Skeletal muscle satellite cell (primary cell): ENCODE results near the gene SEMA5A.
A peak's percentile ranks its signal among the peaks of the same experiment; 100 is the strongest.

ENCODE experiments used
- H3K27me3 ChIP-seq: 2 replicates; pipeline ENCODE4 v1.7.0; 2013; ENCODE audit warnings: low read length; ENCODE audit not compliant: control insufficient read depth, insufficient read depth
- H3K36me3 ChIP-seq: 2 replicates; pipeline ENCODE4 v1.7.0; 2013; ENCODE audit warnings: mild to moderate bottlenecking, control low read depth, low read length; ENCODE audit not compliant: insufficient read depth
- H3K4me1 ChIP-seq: 2 replicates; pipeline ENCODE4 v1.7.0; 2013; ENCODE audit warnings: low read length; ENCODE audit not compliant: control insufficient read depth, insufficient read depth
- H3K4me2 ChIP-seq: 2 replicates; pipeline ENCODE4 v1.7.0; 2013; ENCODE audit warnings: mild to moderate bottlenecking, low read length
- H3K4me3 ChIP-seq: 2 replicates; pipeline ENCODE4 v1.7.0; 2013; ENCODE audit warnings: low read length
- H3K9ac ChIP-seq: 2 replicates; pipeline ENCODE4 v1.7.0; 2013; ENCODE audit warnings: mild to moderate bottlenecking, low read depth, low read length, moderate library complexity
- H3K9me3 ChIP-seq: replicated peaks from 2 replicates; pipeline ENCODE4 v1.7.0; 2013; ENCODE audit warnings: mild to moderate bottlenecking, control low read depth, low read length

The SEMA5A gene

DNA sequence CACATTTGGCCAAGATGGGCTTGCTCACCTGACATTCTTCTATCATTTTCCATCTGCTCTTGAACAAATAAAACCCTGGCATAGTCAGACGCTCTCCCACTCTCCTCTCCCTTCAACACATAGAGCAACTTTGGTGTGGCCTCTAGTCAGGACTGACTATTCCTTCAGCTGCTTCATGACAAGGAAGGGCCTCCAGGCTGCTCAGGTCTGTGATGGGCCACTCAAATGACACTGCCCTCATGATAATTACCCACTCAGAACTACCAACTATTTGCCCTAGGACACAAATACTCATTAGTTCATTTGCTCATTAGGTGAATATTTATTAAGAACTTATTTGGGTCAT, 376.3 kb downstream of the SEMA5A start:
- H3K36me3 ChIP-seq, result no peaks in the 10 kb centered on the region
- no peak overlapping the region for H3K4me3 ChIP-seq
- H3K9ac ChIP-seq, result no peak overlapping the region

DNA sequence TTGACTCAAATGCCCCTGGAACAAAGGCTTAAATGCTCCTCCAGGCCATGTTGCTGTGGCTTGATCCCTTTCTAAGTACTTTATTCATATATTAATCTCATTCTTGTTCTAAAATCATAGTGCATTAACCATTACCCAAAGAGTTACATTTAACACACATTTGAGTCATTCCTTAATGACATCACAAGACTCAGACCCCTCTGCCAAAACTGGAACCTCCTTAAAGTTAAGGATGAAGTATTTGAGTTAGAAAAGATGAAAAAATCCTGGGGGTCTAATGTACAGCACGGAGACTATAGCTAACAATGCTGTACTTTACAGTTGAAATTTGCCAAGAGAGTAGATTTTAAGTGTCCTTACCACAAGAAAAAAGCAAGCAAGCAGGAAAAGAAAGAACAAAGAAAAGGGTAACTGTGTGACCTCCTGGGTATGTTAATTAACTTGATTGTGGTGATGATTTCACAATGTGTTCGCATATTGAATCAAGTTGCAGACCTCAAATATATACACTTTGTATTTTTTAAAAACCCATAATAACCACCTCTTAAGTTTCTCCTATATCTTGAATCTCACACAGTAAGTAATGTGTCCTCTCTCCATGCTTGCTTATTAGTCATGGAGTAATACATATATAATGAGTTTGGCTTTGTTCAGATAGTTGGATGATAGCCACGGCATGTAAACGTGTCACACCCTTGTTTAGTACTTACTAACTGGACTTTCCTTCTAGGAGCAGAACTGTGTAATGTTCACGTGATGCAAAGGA, 376.9 kb downstream of the SEMA5A start:
- Histone ChIP-seq H3K27me3 (no peaks in the 10 kb centered on the region), H3K36me3 (no peaks in the 10 kb centered on the region), H3K4me1 (peaks cover 40% of the 10 kb centered on the region), H3K9me3 (no peaks in the 10 kb centered on the region), H3K9ac (no peak overlapping the region), H3K4me3 (no peak overlapping the region), H3K4me2 (no peak overlapping the region)

More for the DNA sequence above, 376.3 kb downstream of the SEMA5A start:
- Histone ChIP-seq H3K4me2 (no peak overlapping the region), H3K4me1 (peaks cover 46% of the 10 kb centered on the region), H3K9me3 (no peaks in the 10 kb centered on the region), H3K27me3 (no peaks in the 10 kb centered on the region)

DNA sequence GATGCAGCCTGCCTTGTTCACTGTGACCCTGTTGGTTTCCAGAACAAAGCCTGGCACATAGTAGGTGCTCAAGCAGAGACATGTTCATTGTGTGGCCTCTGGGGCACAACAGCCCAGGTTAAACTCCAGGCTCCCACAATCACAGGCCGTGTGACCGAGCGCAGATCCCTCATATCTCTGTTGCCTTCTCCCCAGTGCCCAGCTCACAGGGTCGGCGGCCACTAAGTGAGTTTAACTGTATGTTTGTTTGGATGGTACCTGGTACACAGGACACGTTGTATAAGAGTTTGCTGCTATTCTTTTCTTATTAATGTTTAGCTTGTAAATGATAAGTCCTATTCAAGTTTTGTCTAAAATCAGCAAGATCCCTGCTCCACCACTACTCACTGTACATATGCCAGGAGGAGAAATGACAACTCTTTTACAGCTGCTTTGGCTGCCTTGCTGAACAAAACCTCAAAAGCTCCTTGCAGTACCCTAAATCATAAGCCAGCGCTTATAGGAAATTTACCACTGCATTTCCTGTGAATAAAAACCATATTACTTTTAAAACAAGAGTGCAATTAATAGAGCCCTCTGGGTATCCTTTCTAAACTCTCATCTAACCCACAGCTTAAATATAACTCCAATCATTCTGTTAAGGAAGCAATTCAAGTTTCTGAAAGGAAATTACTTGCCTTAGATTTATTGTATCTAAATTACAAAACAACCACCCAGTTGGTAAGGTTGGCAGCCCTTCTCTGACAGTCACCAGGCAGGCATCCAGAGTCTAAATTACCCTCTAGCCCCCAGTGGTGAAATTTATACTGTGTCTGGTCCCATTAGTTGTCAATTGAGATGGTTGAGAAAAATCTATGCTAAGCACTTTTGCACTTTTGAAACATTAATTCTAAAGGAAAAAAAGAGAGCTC, 379.4 kb downstream of the SEMA5A start:
- Histone ChIP-seq H3K27me3 (no peaks in the 10 kb centered on the region), H3K9me3 (no peaks in the 10 kb centered on the region), H3K9ac (peak overlapping the region; percentile 18), H3K4me3 (no peak overlapping the region), H3K4me2 (peak overlapping the region; percentile 40), H3K36me3 (no peaks in the 10 kb centered on the region), H3K4me1 (peaks cover 31% of the 10 kb centered on the region)

DNA sequence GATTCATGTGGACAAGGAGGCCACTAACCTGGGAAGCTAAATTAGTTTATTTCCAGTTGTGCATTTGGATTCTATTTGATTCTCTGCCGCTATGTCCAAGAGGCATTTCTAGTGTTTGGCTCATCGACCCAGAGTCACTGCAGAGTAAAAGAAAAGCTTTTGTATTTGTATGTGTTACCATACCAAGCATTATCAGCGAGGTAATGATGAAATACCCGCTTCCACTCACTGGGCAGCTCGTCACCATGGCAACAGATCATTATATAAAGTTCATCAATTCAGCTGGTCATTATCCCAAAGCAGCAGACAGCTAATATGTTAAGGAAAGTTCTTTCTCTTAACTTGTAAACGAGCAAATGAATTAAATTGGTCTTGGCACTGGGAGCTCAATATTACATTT, 380.3 kb downstream of the SEMA5A start:
- no peaks in the 10 kb centered on the region for H3K27me3 ChIP-seq
- H3K4me3 ChIP-seq, result no peak overlapping the region
- H3K9me3 ChIP-seq, result no peaks in the 10 kb centered on the region
- H3K4me2 ChIP-seq, result no peak overlapping the region
- no peak overlapping the region for H3K9ac ChIP-seq
- H3K36me3 ChIP-seq, result no peaks in the 10 kb centered on the region
- H3K4me1 ChIP-seq, result peaks cover 30% of the 10 kb centered on the region

DNA sequence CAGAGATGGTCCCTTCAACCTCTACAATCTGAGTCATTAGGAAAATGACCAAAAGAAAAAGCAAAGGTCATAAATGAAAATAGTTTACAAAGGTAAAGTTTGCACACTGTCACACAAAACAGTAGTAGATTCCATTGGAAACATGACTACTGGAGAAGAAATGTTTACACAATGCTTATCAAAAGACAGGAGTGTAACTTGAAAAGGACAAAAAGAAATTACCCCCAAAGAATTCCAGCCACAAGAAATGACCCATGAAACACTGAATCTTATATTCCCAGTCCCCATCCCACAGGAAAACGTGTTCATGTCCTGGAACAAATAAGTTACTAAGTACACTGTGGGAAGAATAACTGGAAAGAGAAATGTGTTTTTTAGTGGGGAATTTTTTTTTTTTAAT, 385.1 kb downstream of the SEMA5A start:
- no peaks in the 10 kb centered on the region for H3K4me1 ChIP-seq
- no peak overlapping the region for H3K4me3 ChIP-seq
- no peaks in the 10 kb centered on the region for H3K36me3 ChIP-seq
- H3K9ac ChIP-seq, result no peak overlapping the region
- H3K9me3 ChIP-seq, result no peaks in the 10 kb centered on the region
- no peak overlapping the region for H3K4me2 ChIP-seq
- H3K27me3 ChIP-seq, result no peaks in the 10 kb centered on the region

DNA sequence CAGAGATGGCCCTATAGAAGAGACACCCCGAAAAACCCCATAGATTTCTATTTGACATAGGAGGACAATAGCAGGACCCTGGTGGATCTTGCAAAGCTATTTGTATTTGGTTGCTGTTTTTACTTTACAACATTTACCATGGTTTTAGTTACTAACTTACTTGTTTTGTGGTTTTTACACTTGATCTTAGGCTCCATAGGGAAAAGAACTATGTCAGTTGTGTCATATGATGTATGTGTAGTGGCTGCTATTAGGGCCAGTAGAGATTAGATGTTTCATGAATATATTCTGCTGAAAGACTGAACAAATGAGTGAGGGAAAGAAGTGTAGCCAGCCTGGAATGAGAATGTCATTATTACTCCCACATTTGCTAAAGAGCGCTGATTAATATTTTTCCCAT, 388.1 kb downstream of the SEMA5A start:
- no peak overlapping the region for H3K4me3 ChIP-seq

DNA sequence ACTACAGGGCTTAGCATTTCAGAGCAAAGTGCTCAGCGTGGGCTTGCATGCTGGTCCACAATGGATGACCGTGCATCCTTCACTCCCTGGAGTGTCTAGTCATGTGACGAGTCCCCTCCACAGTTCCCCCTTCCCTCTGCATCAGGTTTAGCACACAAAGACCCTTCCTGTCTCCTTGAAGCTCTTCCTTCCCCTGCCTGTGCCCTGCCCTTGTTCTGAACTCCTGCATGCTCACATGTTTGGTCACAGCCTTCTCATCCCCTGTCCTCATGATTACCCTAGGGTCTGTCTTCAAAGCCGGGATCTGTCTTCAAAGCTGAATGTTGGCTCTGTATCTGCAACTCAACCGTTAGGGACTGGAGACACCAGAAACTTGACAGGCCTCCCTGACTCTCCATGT, 388.9 kb downstream of the SEMA5A start:
- Histone ChIP-seq H3K27me3 (no peaks in the 10 kb centered on the region), H3K4me2 (no peak overlapping the region), H3K9ac (no peak overlapping the region), H3K4me3 (no peak overlapping the region), H3K9me3 (no peaks in the 10 kb centered on the region), H3K4me1 (no peaks in the 10 kb centered on the region), H3K36me3 (no peaks in the 10 kb centered on the region)

More for the DNA sequence above, 388.1 kb downstream of the SEMA5A start:
- H3K36me3 ChIP-seq, result no peaks in the 10 kb centered on the region
- H3K27me3 ChIP-seq, result no peaks in the 10 kb centered on the region
- H3K4me2 ChIP-seq, result no peak overlapping the region
- H3K9ac ChIP-seq, result no peak overlapping the region
- no peaks in the 10 kb centered on the region for H3K4me1 ChIP-seq
- no peaks in the 10 kb centered on the region for H3K9me3 ChIP-seq

DNA sequence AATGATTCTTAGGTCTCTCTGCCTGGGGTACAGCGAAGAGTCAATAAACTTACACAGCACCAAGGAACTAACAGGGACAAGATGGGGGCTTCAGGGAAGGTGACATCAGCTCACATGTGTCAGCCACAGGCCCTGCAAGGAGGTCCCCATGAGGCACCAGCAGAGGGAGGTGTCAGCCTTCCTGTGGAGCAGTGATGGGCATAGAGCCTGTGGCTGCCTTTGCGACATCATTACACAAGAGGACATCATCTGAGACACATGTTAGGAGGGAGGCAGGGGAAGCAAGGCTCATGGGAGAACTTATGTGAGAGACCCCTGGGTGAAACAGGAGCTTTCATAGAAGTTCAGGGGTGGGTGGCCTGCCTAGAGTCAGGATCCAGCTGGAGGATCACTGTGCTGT, 389.6 kb downstream of the SEMA5A start:
- Histone ChIP-seq H3K9ac (no peak overlapping the region), H3K9me3 (no peaks in the 10 kb centered on the region), H3K4me1 (no peaks in the 10 kb centered on the region)

DNA sequence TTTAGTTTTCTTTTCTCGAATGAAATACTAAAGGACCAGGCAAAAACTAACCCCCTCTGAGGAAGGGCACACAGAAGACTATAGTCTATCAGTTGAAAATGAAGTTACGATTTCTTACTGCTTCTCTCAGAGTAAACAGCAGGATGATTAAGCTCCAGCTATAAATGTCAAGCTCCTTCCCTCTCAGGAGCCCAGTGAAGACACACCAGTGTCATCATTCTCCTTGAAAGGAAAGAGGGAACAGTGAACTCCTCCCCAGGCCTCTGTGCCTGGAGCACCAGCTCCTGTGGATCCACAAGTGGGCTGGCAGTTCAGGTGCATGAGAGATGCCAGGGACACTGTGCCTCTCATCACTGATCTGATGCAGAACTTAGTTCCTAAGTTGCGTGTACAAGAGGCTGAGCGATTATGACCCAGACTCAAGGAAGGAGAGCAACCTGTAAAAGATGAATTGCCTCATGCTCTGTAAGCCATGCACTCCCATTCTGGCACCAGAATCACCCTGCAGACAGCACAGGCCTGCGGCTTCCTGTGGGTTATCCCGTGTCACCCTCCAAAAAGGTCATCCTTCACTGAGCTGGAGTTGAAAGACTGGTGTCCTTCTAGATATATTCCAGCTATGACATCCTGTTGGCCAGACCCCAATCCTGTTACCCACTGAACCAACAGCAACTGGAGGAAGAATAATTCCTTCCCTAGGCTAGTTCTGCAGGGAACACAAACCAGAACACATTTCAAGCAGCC, 394.0 kb downstream of the SEMA5A start:
- Histone ChIP-seq H3K4me3 (no peak overlapping the region), H3K4me1 (peaks cover 7% of the 10 kb centered on the region), H3K27me3 (no peaks in the 10 kb centered on the region), H3K9ac (no peak overlapping the region), H3K4me2 (no peak overlapping the region), H3K36me3 (no peaks in the 10 kb centered on the region), H3K9me3 (no peaks in the 10 kb centered on the region)

More for the DNA sequence above, 389.6 kb downstream of the SEMA5A start:
- Histone ChIP-seq H3K27me3 (no peaks in the 10 kb centered on the region), H3K36me3 (no peaks in the 10 kb centered on the region), H3K4me2 (no peak overlapping the region), H3K4me3 (no peak overlapping the region)

DNA sequence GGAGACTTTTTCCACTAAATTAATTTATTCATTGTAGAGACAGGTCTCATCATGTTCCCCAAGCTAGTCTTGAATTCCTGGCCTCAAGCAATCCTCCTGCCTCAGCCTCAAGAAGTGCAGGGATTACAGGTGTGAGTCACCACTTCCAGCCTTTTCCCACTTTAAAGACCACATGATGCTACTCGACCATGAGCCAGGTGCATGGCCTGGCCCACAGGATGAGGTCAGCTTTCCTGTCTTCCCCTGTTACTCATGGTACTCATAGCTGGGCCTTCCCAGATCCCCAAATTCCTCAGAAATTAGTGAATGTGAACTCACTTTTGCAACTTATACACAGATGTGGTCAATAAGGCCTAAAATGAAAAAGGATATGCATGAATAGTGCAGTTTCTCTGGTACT, 395.9 kb downstream of the SEMA5A start:
- peaks cover 7% of the 10 kb centered on the region for H3K4me1 ChIP-seq
- H3K27me3 ChIP-seq, result no peaks in the 10 kb centered on the region
- H3K4me3 ChIP-seq, result no peak overlapping the region
- no peaks in the 10 kb centered on the region for H3K9me3 ChIP-seq
- H3K9ac ChIP-seq, result no peak overlapping the region
- H3K4me2 ChIP-seq, result no peak overlapping the region
- H3K36me3 ChIP-seq, result no peaks in the 10 kb centered on the region

DNA sequence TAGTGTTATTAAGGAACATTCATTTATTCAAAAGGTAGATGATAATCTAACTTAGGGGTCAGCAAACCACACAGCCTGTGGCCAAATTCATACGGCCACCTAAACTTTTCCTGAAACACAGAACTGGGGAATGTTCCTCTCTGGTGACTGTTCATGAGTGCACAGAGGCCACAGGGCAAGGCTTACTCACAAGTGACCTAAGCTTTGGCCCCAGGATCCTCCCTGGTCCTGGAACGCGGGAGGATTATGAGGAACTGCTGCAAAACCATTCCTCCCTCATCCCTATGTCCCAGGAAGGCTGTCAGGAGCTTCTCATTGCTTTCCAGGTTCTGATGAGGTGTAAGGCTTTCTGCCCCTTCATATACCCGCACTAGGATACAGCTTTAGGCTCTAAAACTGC, 397.6 kb downstream of the SEMA5A start:
- H3K4me2 ChIP-seq, result no peak overlapping the region
- H3K9ac ChIP-seq, result no peak overlapping the region
- H3K27me3 ChIP-seq, result no peaks in the 10 kb centered on the region
- no peaks in the 10 kb centered on the region for H3K36me3 ChIP-seq
- peaks cover 7% of the 10 kb centered on the region for H3K4me1 ChIP-seq
- H3K4me3 ChIP-seq, result no peak overlapping the region
- no peaks in the 10 kb centered on the region for H3K9me3 ChIP-seq
